Small intestine (tissue), 16 donors: ENCODE measurements around the gene COASY. TPM values are rescaled to one million over a fixed set of nuclear protein-coding genes. Genes with fewer than 3 reads are reported as not detected.

Experiments
- DNase-seq, 2 donors: peaks; one replicate each; pipeline versions ENCODE4 v3.0.0 to v3.0.0-alpha.2; 2013
- FAIRE-seq: peaks from 2 replicates; lab custom pipeline; 2012; peaks lifted over from hg19 to GRCh38; lab: Jason Lieb, UNC
- H3K27ac ChIP-seq, 3 donors: one replicate each; pipeline ENCODE4 v1.5.1; 2013; ENCODE audit warnings: low read length in 2 of 3, mild to moderate bottlenecking in 2 of 3, control low read depth in 1 of 3, inconsistent platforms in 1 of 3, low read depth in 1 of 3, moderate library complexity in 1 of 3
- H3K27me3 ChIP-seq, 3 donors: one replicate each; pipeline ENCODE4 v1.6.1; 2013; ENCODE audit warnings: low read length in 3 of 3, inconsistent platforms in 1 of 3; ENCODE audit not compliant: control insufficient read depth in 3 of 3, insufficient read depth in 3 of 3
- H3K36me3 ChIP-seq, 3 donors: one replicate each; pipeline ENCODE4 v1.6.1; 2013; ENCODE audit warnings: low read length in 3 of 3, inconsistent platforms in 1 of 3, low read depth in 1 of 3, mild to moderate bottlenecking in 1 of 3, moderate library complexity in 1 of 3; ENCODE audit not compliant: control insufficient read depth in 3 of 3, insufficient read depth in 2 of 3
- H3K4me1 ChIP-seq, 3 donors: one replicate each; pipeline ENCODE4 v1.6.1; 2013; ENCODE audit warnings: low read length in 2 of 3, inconsistent platforms in 1 of 3, low read depth in 1 of 3, mild to moderate bottlenecking in 1 of 3, moderate library complexity in 1 of 3; ENCODE audit not compliant: control insufficient read depth in 3 of 3, insufficient read depth in 2 of 3
- H3K4me3 ChIP-seq, 3 donors: one replicate each; pipeline ENCODE4 v1.5.1; 2013; ENCODE audit warnings: low read length in 3 of 3, control low read depth in 1 of 3, inconsistent platforms in 1 of 3, low read depth in 1 of 3, mild to moderate bottlenecking in 1 of 3, moderate library complexity in 1 of 3
- H3K9me3 ChIP-seq, 2 donors: one replicate each; pipeline ENCODE4 v1.6.1; 2013; ENCODE audit warnings: low read depth in 1 of 2, low read length in 1 of 2; ENCODE audit not compliant: control insufficient read depth in 2 of 2, insufficient read depth in 1 of 2
- WGBS, 3 donors: extraction: QIAGEN DNeasy Blood & Tissue Kit; methylation state at CpG; one replicate each; pipeline ENCODE4 v1.1.7; 2013; 5-methylcytosine and 5-hydroxymethylcytosine counted together
- long read RNA-seq, 10 donors: transcript quantifications; one replicate each; lab custom pipeline, GENCODE V29; 2026
- polyA plus RNA-seq, 4 donors: library from polyadenylated mRNA; stranded (reverse) in 3 of 4; unstranded in 1 of 4; fragments of 200-250 nt in 3 of 4; fragments of 120-200 nt in 1 of 4; gene quantifications; one replicate each; pipeline versions ENCODE4 v1.2.1 to v1.2.3, GENCODE V29; 2013
- donor health status: healthy with polysubstance abuse.
- donor health status: control.
- donor health status: control.
- donor health status: Bipolar disorder and iron deficiency.
- donor health status: healthy.

The COASY gene
- 100 to 1,000 TPM in 2 of 4 donors, 10 to 100 TPM in 2; 72.6 to 153 (median 101) TPM for polyA plus RNA-seq
- long read RNA-seq, donor 1: 0 reads
- long read RNA-seq, donor 2, partial matches to known transcripts: 0 of 3 reads
- long read RNA-seq, donor 2, other reads (novel, unspliced or antisense): 0 of 3 reads
- long read RNA-seq, donor 3, partial matches to known transcripts: 0 of 4 reads
- long read RNA-seq, donor 3, other reads (novel, unspliced or antisense): 0 of 4 reads
- long read RNA-seq, donor 4, partial matches to known transcripts: 0 of 1 reads
- long read RNA-seq, donor 4, other reads (novel, unspliced or antisense): 0 of 1 reads
- long read RNA-seq, donor 5, partial matches to known transcripts: 0 of 2 reads
- long read RNA-seq, donor 5, other reads (novel, unspliced or antisense): 0 of 2 reads
- long read RNA-seq, donor 6, partial matches to known transcripts: 0 of 6 reads
- long read RNA-seq, donor 6, other reads (novel, unspliced or antisense): 0 of 6 reads
- long read RNA-seq, donor 7, transcript COASY-201 (9 exons, 2,458 nt): major isoform, 7 of 10 reads
- long read RNA-seq, donor 7, partial matches to known transcripts: 0 of 10 reads
- long read RNA-seq, donor 7, other reads (novel, unspliced or antisense): 0 of 10 reads
- long read RNA-seq, donor 8: 0 reads
- long read RNA-seq, donor 9, partial matches to known transcripts: 0 of 1 reads
- long read RNA-seq, donor 9, other reads (novel, unspliced or antisense): 0 of 1 reads
- long read RNA-seq, donor 10, partial matches to known transcripts: 6 of 16 reads
- long read RNA-seq, donor 10, other reads (novel, unspliced or antisense): 0 of 16 reads

DNA sequence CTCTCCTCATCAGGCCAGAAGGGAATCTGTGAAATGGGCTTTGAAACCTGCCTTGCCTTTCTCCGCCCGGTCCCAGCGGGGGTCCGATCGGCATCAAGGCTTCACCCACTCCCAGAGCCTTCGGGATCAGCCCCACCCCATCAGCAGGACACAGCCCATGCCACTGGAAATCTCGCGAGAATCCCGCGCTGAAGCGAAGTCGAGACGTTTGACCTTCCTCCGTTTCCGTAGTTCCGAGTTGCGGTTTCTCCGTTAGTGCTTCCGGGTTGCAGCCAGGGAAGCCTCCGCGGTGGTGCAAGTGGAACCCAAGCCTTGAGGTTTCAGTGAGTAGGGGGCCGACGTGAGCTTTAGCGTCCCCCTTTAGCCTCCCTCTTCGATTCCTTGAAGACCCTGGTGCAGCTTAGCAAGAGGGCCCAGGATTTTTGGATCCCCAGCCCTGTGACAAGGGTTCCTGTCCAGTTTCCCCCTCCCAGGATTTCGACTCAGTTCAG lies at the start of gene COASY:
Gene COASY (plus strand): TSS at position 252 of the 491 bp plus-strand sequence. CDS start 475 bp downstream, outside the sequence.
- WGBS, 3 donors: 0% methylated on average over 26 of the region's 26 CpGs
- peak; percentile 98 for DNase-seq
- Histone ChIP-seq H3K4me1 (peaks cover 8 to 32% (median 10%) of the 10 kb centered on the region in 3 donors), H3K4me3 (peak within 1 kb of the TSS; percentile 70 to 97 (median 78)), H3K27me3 (no peaks in the 10 kb centered on the region), H3K36me3 (peaks cover 2 to 41% (median 5%) of the 10 kb centered on the region in 3 donors), H3K27ac (peak within 1 kb of the TSS; percentile 61 to 93 (median 90)), H3K9me3 (no peaks in the 10 kb centered on the region)
- no peak for FAIRE-seq

GRCh38 chr17:42512246-42512645 lies 49.7 kb upstream of the COASY start:
- peak overlapping the region in 2 of 3 donors; percentile 9 to 73 for H3K27ac ChIP-seq
- no peaks in the 10 kb centered on the region for H3K9me3 ChIP-seq
- H3K4me1 ChIP-seq: peaks cover 0 to 40% (median under 1%) of the 10 kb centered on the region in 3 donors
- H3K27me3 ChIP-seq: no peaks in the 10 kb centered on the region
- FAIRE-seq (no peak), DNase-seq (no peak)
- H3K4me3 ChIP-seq: no peak overlapping the region
- WGBS, 3 donors: 73 to 86% (median 83%) methylated on average over 9 of the region's 9 CpGs
- H3K36me3 ChIP-seq: peaks cover 4 to 95% (median 10%) of the 10 kb centered on the region in 3 donors

DNA sequence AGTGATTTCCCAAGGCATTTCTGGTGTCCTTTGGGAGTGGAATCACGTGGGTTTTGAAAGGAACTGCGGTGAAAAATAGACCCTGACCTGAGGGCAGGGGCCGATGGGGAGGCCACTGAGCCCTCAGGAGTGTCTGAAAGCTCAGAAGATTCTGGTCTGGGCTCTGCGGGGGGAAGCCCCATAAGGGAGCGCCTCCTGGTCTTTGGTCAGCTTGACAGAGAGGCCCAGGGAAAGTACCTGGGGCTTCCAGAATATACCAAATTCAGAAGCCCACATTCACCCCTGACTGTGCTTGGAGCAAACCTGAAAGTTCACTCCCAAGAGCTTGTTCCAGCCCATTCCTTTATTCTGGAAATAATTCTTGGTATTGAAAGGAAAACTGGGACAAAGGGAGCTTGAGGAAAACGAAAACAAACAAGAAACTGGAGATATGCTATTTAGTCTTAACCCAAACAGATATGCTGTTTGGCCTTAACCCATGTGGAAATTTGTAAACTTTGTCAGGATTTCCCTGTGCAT lies 49.2 kb upstream of the COASY start:
- H3K4me1 ChIP-seq: peaks cover 0 to 45% (median 3%) of the 10 kb centered on the region in 3 donors
- peaks cover under 1 to 94% (median 8%) of the 10 kb centered on the region in 3 donors for H3K36me3 ChIP-seq
- DNase-seq: peak in 1 of 2 donors; percentile 87
- no peaks in the 10 kb centered on the region for H3K9me3 ChIP-seq
- FAIRE-seq: no peak
- H3K27ac ChIP-seq: peak overlapping the region in 2 of 3 donors; percentile 9 to 73
- no peak overlapping the region for H3K4me3 ChIP-seq
- H3K27me3 ChIP-seq: no peaks in the 10 kb centered on the region
- 32 to 42% (median 37%) methylated on average over 6 of the region's 6 CpGs for WGBS, 3 donors

DNA sequence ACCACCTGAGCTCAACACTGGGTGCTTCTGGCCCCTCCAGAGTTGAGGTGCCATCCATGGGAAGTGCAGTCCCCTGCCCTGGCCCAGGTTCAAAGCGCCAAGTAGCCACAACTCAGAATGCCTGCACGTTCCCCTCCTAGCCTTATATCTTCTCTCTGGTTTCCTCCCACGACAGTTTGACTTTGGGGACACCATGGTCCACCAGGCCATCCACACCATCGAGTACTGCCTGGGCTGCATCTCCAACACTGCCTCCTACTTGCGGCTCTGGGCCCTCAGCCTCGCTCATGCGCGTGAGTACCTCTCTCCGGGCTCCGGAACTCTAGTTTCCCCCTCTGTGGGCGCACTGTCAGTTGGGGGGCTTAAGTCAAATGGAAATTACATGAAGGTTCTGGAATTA lies 48.3 kb upstream of the COASY start:
- 96% methylated on average over 11 of the region's 11 CpGs for WGBS, 3 donors
- FAIRE-seq: no peak
- peaks cover 0 to 54% (median 9%) of the 10 kb centered on the region in 3 donors for H3K4me1 ChIP-seq

GRCh38 chr17:42514279-42514678 lies 47.7 kb upstream of the COASY start:
- 97 to 99% (median 98%) methylated on average over 11 of the region's 11 CpGs for WGBS, 3 donors
- Histone ChIP-seq H3K4me1 (peaks cover 0 to 60% (median 14%) of the 10 kb centered on the region in 3 donors), H3K4me3 (no peak overlapping the region), H3K27me3 (no peaks in the 10 kb centered on the region), H3K27ac (peak overlapping the region in 1 of 3 donors; percentile 73), H3K36me3 (peaks cover 0 to 84% (median 6%) of the 10 kb centered on the region in 3 donors), H3K9me3 (no peaks in the 10 kb centered on the region)
- FAIRE-seq (no peak), DNase-seq (no peak)

More for the DNA sequence above, 48.3 kb upstream of the COASY start:
- H3K27me3 ChIP-seq: no peaks in the 10 kb centered on the region
- peaks cover 0 to 88% (median 6%) of the 10 kb centered on the region in 3 donors for H3K36me3 ChIP-seq
- no peak overlapping the region for H3K4me3 ChIP-seq
- no peak for DNase-seq
- H3K27ac ChIP-seq: peak overlapping the region in 2 of 3 donors; percentile 23 to 73
- no peaks in the 10 kb centered on the region for H3K9me3 ChIP-seq

DNA sequence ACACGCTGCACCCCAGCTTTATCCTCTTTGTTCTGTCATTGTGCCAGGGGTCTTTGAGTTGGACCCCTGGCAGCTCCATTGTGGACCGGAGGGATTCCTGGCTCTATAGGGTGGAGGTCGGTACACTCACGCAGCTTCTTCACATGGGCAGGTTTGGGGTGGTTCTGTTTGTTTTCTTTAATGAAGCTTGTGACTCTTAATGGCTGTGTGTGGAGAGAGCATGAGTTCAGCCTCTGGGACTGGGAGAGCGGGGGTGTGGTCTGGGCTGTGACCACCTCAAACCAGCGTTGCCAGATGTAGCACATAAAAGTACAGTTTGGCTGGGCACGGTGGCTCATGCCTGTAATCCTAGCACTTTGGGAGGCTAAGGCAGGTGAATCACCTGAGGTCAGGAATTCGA lies 47.1 kb upstream of the COASY start:
- Histone ChIP-seq H3K36me3 (peaks cover 0 to 84% (median 4%) of the 10 kb centered on the region in 3 donors), H3K4me3 (no peak overlapping the region), H3K9me3 (no peaks in the 10 kb centered on the region), H3K4me1 (peaks cover 4 to 66% (median 19%) of the 10 kb centered on the region in 3 donors), H3K27me3 (no peaks in the 10 kb centered on the region), H3K27ac (no peak overlapping the region)
- no peak for DNase-seq
- 89 to 95% (median 93%) methylated on average over 8 of the region's 8 CpGs for WGBS, 3 donors
- no peak for FAIRE-seq

DNA sequence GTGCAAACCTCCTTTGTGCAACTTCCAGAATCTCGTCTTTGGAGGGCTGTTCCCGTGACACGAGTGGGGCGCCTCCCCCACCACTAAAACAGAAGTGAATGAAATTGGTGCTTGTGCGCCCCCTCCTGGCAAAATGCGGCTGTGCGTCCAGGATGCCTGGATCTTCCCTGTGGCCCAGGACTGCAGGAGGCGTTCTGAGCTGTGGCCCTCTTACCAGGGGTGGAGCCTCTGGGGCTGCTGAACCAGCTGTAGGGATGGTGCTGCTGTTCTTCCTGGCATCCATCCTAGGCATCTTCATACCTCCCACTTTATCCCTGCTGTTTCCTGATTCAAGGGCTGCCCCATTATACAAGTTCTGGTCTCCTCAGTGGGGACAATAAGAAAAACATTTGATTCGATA lies 44.4 kb upstream of the COASY start:
- peak overlapping the region; percentile 87 to 97 (median 90) for H3K27ac ChIP-seq
- DNase-seq (peak; percentile 81 to 89), FAIRE-seq (no peak)
- H3K9me3 ChIP-seq: no peaks in the 10 kb centered on the region
- no peak overlapping the region for H3K4me3 ChIP-seq
- 10 to 11% (median 11%) methylated on average over 9 of the region's 9 CpGs for WGBS, 3 donors
- H3K36me3 ChIP-seq: peaks cover 2 to 81% (median 9%) of the 10 kb centered on the region in 3 donors
- no peaks in the 10 kb centered on the region for H3K27me3 ChIP-seq
- peaks cover 6 to 82% (median 28%) of the 10 kb centered on the region in 3 donors for H3K4me1 ChIP-seq
